22Rv1 (cell line): ENCODE measurements around the gene ORM2.
"Not testable (repeated sequence)": the region's sequence is repeated elsewhere in the genome, so short reads cannot be mapped to it uniquely, and the experiment has no call there.

Source experiments
- H3K27ac ChIP-seq: fragments of 450-650 bp; 2 replicates; pipeline ENCODE4 v1.5.1; 2017
- ZFX ChIP-seq: fragments of 450-650 bp; IDR thresholded peaks from 2 replicates; pipeline ENCODE4 v1.6.1; 2017; ENCODE audit warnings: antibody characterized with exemption, borderline replicate concordance
- TF ChIP-seq, protein P1 (sequence below): fragments of 450-650 bp; IDR thresholded peaks from 2 replicates; pipeline ENCODE4 v1.5.1; 2017; ENCODE audit warnings: mild to moderate bottlenecking

ORM2 gene

GRCh38 chr9:114329625-114330022, at the start of gene ORM2:
ORM2 (plus strand) TSS chr9:114329869; CDS start chr9:114329905, 36 bp downstream.
- H3K27ac ChIP-seq: not testable (repeated sequence)

- no peak overlapping the region for H3K27ac ChIP-seq
- TF ChIP-seq, protein P1, sequence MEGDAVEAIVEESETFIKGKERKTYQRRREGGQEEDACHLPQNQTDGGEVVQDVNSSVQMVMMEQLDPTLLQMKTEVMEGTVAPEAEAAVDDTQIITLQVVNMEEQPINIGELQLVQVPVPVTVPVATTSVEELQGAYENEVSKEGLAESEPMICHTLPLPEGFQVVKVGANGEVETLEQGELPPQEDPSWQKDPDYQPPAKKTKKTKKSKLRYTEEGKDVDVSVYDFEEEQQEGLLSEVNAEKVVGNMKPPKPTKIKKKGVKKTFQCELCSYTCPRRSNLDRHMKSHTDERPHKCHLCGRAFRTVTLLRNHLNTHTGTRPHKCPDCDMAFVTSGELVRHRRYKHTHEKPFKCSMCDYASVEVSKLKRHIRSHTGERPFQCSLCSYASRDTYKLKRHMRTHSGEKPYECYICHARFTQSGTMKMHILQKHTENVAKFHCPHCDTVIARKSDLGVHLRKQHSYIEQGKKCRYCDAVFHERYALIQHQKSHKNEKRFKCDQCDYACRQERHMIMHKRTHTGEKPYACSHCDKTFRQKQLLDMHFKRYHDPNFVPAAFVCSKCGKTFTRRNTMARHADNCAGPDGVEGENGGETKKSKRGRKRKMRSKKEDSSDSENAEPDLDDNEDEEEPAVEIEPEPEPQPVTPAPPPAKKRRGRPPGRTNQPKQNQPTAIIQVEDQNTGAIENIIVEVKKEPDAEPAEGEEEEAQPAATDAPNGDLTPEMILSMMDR: no peak
- TF ChIP-seq ZFX: no peak
Observed at GRCh38 chr9:114280636-114281472, 48.8 kb upstream of the ORM2 start.

GRCh38 chr9:114281473-114282103, 48.1 kb upstream of the ORM2 start:
- H3K27ac ChIP-seq: no peak overlapping the region
- no peak for TF ChIP-seq ZFX
- TF ChIP-seq, protein P1: no peak

- no peak overlapping the region for H3K27ac ChIP-seq
- TF ChIP-seq ZFX: no peak
- TF ChIP-seq, protein P1: no peak
Observed at GRCh38 chr9:114282104-114282485, 47.6 kb upstream of the ORM2 start.

DNA sequence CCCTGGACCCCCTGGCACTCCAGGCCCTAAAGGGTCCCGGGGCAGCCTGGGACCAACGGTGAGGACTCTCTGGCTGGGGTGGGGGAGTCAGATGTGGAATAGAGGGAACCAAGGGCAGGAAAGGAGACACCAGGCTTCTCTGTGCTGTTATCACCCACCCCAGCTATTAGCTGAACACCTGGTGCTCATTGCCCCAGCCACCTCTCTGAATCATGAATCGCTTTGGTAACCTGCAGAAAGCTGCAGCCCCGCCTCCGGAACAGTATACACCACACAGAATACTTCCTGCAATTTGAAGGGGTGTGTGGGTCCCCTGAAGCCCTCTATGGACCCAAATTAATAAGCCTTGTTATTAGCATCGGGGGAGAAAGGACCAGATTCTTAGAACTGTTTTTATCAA, 47.2 kb upstream of the ORM2 start:
- no peak for TF ChIP-seq ZFX
- TF ChIP-seq, protein P1: no peak
- no peak overlapping the region for H3K27ac ChIP-seq

DNA sequence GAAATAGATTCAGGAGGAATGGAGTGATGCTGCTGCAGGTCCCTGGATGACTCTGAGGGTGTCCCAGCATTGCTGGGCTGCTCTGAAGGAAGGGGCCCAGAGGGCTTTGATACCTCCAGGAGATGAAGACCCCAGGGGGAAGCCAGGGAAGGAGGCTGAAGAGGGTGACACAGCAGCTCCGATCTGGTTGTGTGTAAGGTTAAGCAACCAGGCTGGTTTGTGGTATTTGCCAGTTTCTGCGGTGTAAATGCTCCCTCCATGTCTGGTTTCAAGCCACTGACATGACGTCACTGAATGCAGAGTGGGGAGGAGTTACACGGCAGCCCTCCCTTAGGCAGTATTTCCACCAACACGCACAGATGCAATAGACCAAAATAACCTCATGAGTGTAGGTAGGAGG, 46.7 kb upstream of the ORM2 start:
- no peak overlapping the region for H3K27ac ChIP-seq
- TF ChIP-seq, protein P1: no peak
- no peak for TF ChIP-seq ZFX

DNA sequence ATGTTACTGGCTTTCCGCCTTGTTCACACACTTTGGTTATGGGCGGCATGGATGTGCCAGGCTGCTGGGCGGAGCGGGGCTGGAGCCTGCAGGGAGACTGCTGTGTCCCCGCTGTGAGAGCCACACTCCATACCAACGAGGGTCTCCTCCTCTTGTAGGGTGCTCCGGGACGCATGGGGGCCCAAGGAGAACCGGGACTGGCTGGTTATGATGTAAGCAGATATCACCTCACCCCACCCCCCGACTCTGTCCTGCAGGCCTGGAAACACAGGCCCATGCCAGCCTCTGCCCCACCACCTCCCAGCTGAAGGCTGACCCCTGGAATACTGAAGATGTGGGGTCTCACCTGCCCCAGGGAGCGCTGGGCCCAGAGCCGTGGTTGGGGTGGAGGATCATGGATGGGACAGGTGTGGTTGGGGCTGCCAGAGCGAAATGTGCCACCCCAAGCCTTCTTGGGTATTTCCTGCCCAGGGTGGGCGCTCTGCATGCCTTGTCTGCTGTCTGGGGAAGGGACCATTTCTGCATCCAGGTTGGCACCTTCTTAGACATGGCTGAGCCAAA, 46.0 kb upstream of the ORM2 start:
- H3K27ac ChIP-seq: no peak overlapping the region
- TF ChIP-seq ZFX: no peak
- TF ChIP-seq, protein P1: no peak
